Caco-2 (cell line): ENCODE measurements around the gene FAM13B. TPM values are rescaled to one million over a fixed set of nuclear protein-coding genes. Genes with fewer than 3 reads are reported as not detected.
A peak's percentile ranks its signal among the peaks of the same experiment; 100 is the strongest.

ENCODE experiments used
- BruUV-seq: library from RNA; stranded (reverse); fragments of 400-500 nt; replicated peaks from 2 replicates; lab custom pipeline; 2021; lab: Mats Ljungman, UMichigan
- CTCF ChIA-PET: fragments of 300-600 bp; sonication (Branson Sonifier 250); formaldehyde crosslinking; loops from one replicate; lab custom pipeline; 2022; ENCODE audit warnings: antibody characterized with exemption; lab: Charles Lee
- POLR2A ChIA-PET: fragments of 300-600 bp; sonication (Branson Sonifier 250); formaldehyde crosslinking; loops from one replicate; lab custom pipeline; 2022; ENCODE audit warnings: antibody characterized with exemption; lab: Charles Lee
- DNase-seq, 2 experiments: peaks; one replicate each; pipeline versions ENCODE4 v3.0.0 to v3.0.0-alpha.2; 2020 to 2022
- H3K27me3 ChIP-seq: replicated peaks from 2 replicates; pipeline ENCODE4 v1.6.0; 2011; ENCODE audit warnings: low read length; ENCODE audit not compliant: control insufficient read depth, insufficient read depth
- H3K36me3 ChIP-seq: 2 replicates; pipeline ENCODE4 v1.5.1; 2011; ENCODE audit warnings: low read length; ENCODE audit not compliant: control insufficient read depth, insufficient read depth
- H3K4me1 ChIP-seq: fragments of 250-450 bp; sonication (Bioruptor Pico); 2 replicates; pipeline ENCODE4 v1.5.1; 2020; ENCODE audit warnings: mild to moderate bottlenecking
- H3K4me3 ChIP-seq: 2 replicates; pipeline ENCODE4 v1.5.1; 2011; ENCODE audit warnings: low read depth, mild to moderate bottlenecking, control low read depth, low read length
- H3K9me3 ChIP-seq: fragments of 250-450 bp; sonication (Bioruptor Pico); 2 replicates; pipeline ENCODE4 v1.5.1; 2020; ENCODE audit warnings: mild to moderate bottlenecking, moderate library complexity
- H3K27ac Mint-ChIP-seq: one replicate; pipeline ENCODE4 v1.8.0; 2022; ENCODE audit warnings: mixed read lengths; ENCODE audit not compliant: unreplicated experiment
- H3K27me3 Mint-ChIP-seq: one replicate; pipeline ENCODE4 v1.8.0; 2022; ENCODE audit warnings: mixed read lengths; ENCODE audit not compliant: insufficient read depth, unreplicated experiment
- H3K36me3 Mint-ChIP-seq: one replicate; pipeline ENCODE4 v1.8.0; 2022; ENCODE audit warnings: mild to moderate bottlenecking, mixed read lengths; ENCODE audit not compliant: insufficient read depth, unreplicated experiment
- H3K4me1 Mint-ChIP-seq: one replicate; pipeline ENCODE4 v1.8.0; 2022; ENCODE audit warnings: low read depth, mixed read lengths; ENCODE audit not compliant: unreplicated experiment
- H3K4me3 Mint-ChIP-seq: one replicate; pipeline ENCODE4 v1.8.0; 2022; ENCODE audit warnings: mild to moderate bottlenecking, moderate library complexity, mixed read lengths; ENCODE audit not compliant: unreplicated experiment
- H3K9me3 Mint-ChIP-seq: one replicate; pipeline ENCODE4 v1.8.0; 2022; ENCODE audit warnings: mixed read lengths; ENCODE audit not compliant: unreplicated experiment
- CTCF ChIP-seq, 2 experiments: fragments of 200-600 bp in 1 of 2; IDR thresholded peaks; 1 replicate in 1 of 2; 2 replicates in 1 of 2; pipeline versions ENCODE4 v1.5.1 to v1.8.0; 2011 to 2022; ENCODE audit warnings: antibody characterized with exemption in 1 of 2, control low read depth in 1 of 2, inconsistent platforms in 1 of 2, low read depth in 1 of 2, low read length in 1 of 2, mild to moderate bottlenecking in 1 of 2, moderate library complexity in 1 of 2; ENCODE audit not compliant: insufficient read depth in 1 of 2, severe bottlenecking in 1 of 2, unreplicated experiment in 1 of 2
- intact Hi-C: fragments of 100-400 bp; cut with micrococcal nuclease; formaldehyde crosslinking; loops from one replicate; pipeline ENCODE4 v1.10.0; 2022; ENCODE audit not compliant: unreplicated experiment
- total RNA-seq: library from RNA; stranded (reverse); gene quantifications from 2 replicates; pipeline ENCODE4 v1.2.3, GENCODE V29; 2022

FAM13B gene
- total RNA-seq, 1 experiment from 2014 or later = 55.8 TPM

GRCh38 chr5:138064526-138064925 is 31.6 kb upstream of the FAM13B start:
- Mint-ChIP-seq H3K36me3 (no peaks in the 10 kb centered on the region), H3K9me3 (no peaks in the 10 kb centered on the region), H3K4me1 (no peaks in the 10 kb centered on the region), H3K4me3 (no peak overlapping the region), H3K27ac (no peak overlapping the region), H3K27me3 (no peaks in the 10 kb centered on the region)
- TF ChIP-seq CTCF (IDR thresholded peaks at IDR 0.05; ENCODE audit: insufficient read depth in 1 of 2, low read depth in 1 of 2, low read length in 1 of 2, severe bottlenecking in 1 of 2, unreplicated experiment in 1 of 2) = no peak
- Histone ChIP-seq H3K9me3 (no peaks in the 10 kb centered on the region), H3K4me1 (0 out of 2 replicates have a peak, but pooled peaks cover 6% of the 10 kb centered on the region), H3K36me3 (no peaks in the 10 kb centered on the region; the same call in 1 of the 2 replicates), H3K4me3 (no peak overlapping the region), H3K27me3 (no peaks in the 10 kb centered on the region)
- CTCF ChIA-PET = interaction anchor here (0.6 to 2.4 kb wide), 12 partner anchors 8 to 1213 kb away, joined by 3 to 36 read pairs (median 4); partner anchors contain the start of gene CDC23
- no peak for DNase-seq
- POLR2A ChIA-PET = no interaction called here
- intact Hi-C loops = no loop called here
- BruUV-seq = no TSS peak

- Mint-ChIP-seq H3K4me3 (no peak overlapping the region), H3K27me3 (no peaks in the 10 kb centered on the region), H3K27ac (no peak overlapping the region), H3K9me3 (no peaks in the 10 kb centered on the region), H3K36me3 (no peaks in the 10 kb centered on the region), H3K4me1 (peaks cover 11% of the 10 kb centered on the region)
- Histone ChIP-seq H3K4me1 (no peaks in the 10 kb centered on the region), H3K27me3 (no peaks in the 10 kb centered on the region), H3K36me3 (no peaks in the 10 kb centered on the region; the same call in 1 of the 2 replicates), H3K9me3 (no peaks in the 10 kb centered on the region), H3K4me3 (peak overlapping the region; percentile 9; the same call in 1 of the 2 replicates)
- DNase-seq = no peak
- intact Hi-C loops = no loop called here
- CTCF ChIA-PET = interaction anchor here (1.6 kb wide), 1 partner anchor 19 kb away, joined by 5 read pairs; no protein-coding TSS in a partner anchor
- POLR2A ChIA-PET = no interaction called here
- BruUV-seq = TSS peak; percentile 50
- TF ChIP-seq CTCF (IDR thresholded peaks at IDR 0.05; ENCODE audit: insufficient read depth in 1 of 2, low read depth in 1 of 2, low read length in 1 of 2, severe bottlenecking in 1 of 2, unreplicated experiment in 1 of 2) = no peak
Observed at GRCh38 chr5:138054847-138055558, 22.1 kb upstream of the FAM13B start.

GRCh38 chr5:138054206-138054605 is 21.3 kb upstream of the FAM13B start:
- Histone ChIP-seq H3K36me3 (no peaks in the 10 kb centered on the region), H3K4me1 (no peaks in the 10 kb centered on the region), H3K4me3 (no peak overlapping the region), H3K9me3 (no peaks in the 10 kb centered on the region), H3K27me3 (no peaks in the 10 kb centered on the region)
- peaks cover 11% of the 10 kb centered on the region for H3K4me1 Mint-ChIP-seq
- H3K4me3 Mint-ChIP-seq = no peak overlapping the region
- TF ChIP-seq CTCF (IDR thresholded peaks at IDR 0.05; ENCODE audit: insufficient read depth in 1 of 2, low read depth in 1 of 2, low read length in 1 of 2, severe bottlenecking in 1 of 2, unreplicated experiment in 1 of 2) = no peak
- DNase-seq = no peak
- H3K27me3 Mint-ChIP-seq = no peaks in the 10 kb centered on the region
- POLR2A ChIA-PET = no interaction called here
- no peak overlapping the region for H3K27ac Mint-ChIP-seq
- no peaks in the 10 kb centered on the region for H3K9me3 Mint-ChIP-seq
- BruUV-seq = no TSS peak
- CTCF ChIA-PET = interaction anchor here (0.9 to 1.6 kb wide), 3 partner anchors 10 to 23 kb away, joined by 3 to 5 read pairs (median 4); no protein-coding TSS in a partner anchor
- intact Hi-C loops = no loop called here
- H3K36me3 Mint-ChIP-seq = no peaks in the 10 kb centered on the region
